ENCODE measurements around the gene BTBD2. TPM values are rescaled to one million over a fixed set of nuclear protein-coding genes. Genes with fewer than 3 reads are reported as not detected.

Gene BTBD2
- total RNA-seq, 5 donors from 2014 or later (not counting 1 experiment from before 2014, with no cell fraction given) = 52.2 to 79.8 (median 73.6) TPM

DNA sequence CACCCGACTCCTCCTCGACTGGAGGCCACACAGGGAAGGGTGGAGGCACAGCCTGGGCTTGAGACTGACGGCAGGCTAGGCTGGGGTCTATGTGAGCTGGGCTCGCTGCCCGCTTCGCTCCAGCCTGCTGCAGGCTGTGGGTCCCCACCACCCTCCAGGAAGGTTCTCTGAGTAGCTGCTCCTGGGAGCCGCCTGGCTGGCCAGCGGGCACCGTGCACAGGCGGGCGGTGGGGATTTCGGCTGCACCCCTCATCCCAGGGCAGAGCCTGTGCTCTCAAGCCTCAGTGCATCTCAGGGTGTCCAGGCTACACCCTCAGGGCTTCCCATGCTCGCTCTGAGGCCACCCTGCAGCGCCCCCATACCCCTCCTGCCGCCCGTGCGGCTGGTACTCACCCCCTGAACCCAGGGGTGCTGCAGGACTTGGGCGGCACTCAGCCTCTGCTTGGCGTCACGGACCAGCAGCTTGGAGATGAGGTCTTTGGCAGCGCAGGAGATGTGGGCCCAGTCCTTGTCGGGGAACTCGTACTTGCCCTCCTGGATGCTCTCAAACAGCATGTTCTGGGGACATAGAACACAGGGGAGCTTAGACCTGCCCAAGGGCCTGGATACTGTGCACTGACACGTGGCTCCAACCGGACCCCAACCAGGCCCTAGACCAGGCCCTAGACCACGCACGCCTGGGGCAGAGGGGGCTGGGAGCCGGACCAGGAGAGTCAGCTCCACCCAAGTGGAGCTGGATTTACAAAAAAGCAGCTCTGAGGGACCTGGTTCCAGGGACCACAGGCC is 25.3 kb upstream of the BTBD2 start:
- Mint-ChIP-seq H3K4me1 (peaks cover 6 to 32% (median 27%) of the 10 kb centered on the region in 3 donors), H3K27ac (peak overlapping the region in 1 of 2 donors; percentile 43), H3K9me3 (no peaks in the 10 kb centered on the region), H3K4me3 (peak overlapping the region in 1 of 3 donors; percentile 65), H3K36me3 (peaks cover 7% of the 10 kb centered on the region), H3K27me3 (no peaks in the 10 kb centered on the region)
- CTCF ChIA-PET = no interaction called here
- Histone ChIP-seq H3K4me1 (ENCODE audit: control insufficient read depth in 1 of 2, extremely low read depth in 1 of 2, insufficient read depth in 2 of 2, low read length in 2 of 2) (peaks cover 25 to 55% of the 10 kb centered on the region in 2 experiments), H3K9me3 (no peaks in the 10 kb centered on the region), H3K36me3 (ENCODE audit: control insufficient read depth in 2 of 2, extremely low read depth in 1 of 2, insufficient read depth in 1 of 2, low read length in 1 of 2) (peaks cover 22 to 71% of the 10 kb centered on the region in 2 donors), H3K4me3 (ENCODE audit: control insufficient read depth in 1 of 2, extremely low read depth in 1 of 2, low read length in 1 of 2) (peak overlapping the region in 1 of 2 donors; percentile 50), H3K27me3 (replicated peaks in 1 of 2; ENCODE audit: control insufficient read depth in 2 of 2, extremely low read depth in 1 of 2, insufficient read depth in 2 of 2, low read length in 1 of 2) (no peaks in the 10 kb centered on the region), H3K27ac (ENCODE audit: low read length) (peak overlapping the region; percentile 96)
- POLR2A ChIA-PET = interaction anchor here in 1 of 2 donors (0.5 kb wide), 1 partner anchor 117 kb away, joined by 3 read pairs; no protein-coding TSS in a partner anchor
- ATAC-seq (replicated peaks in 1 of 4) (no peak), DNase-seq (no peak)
- 93% methylated on average over 24 of the region's 28 CpGs for WGBS (ENCODE audit: insufficient coverage)

DNA sequence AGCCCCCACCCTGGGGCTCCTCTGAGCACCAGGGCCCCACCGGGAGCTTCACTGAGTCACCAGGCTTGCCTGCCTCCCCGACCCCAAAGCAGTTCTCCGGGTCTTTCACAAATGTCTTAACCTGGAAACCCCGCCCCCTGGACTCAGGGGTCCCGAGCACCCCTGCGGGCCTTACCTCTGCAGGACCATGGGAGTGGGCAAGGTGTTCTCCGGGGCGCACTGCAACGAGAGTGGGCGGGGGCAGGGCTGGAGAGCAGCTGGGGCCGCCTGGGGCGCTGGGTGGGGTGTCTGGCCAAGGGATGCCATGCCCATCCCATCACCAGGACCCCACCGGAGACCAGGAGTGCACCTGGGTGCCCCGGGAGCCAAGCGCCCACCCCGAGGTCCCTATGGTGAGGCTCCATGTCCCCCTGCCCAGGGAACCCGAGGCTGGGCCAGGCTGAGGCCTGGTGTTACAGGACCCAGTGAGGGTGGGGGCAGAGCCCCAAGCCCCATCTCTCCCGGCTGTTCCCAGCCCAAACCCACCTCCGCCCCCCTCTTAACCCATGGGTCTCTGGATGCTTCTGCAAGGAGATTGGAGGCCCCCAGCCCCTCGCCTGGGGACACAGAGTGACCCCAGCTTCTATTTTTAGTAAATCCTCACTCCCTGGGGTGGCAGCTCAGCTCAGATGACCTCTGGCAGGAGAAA is 24.6 kb upstream of the BTBD2 start:
- peaks cover 7% of the 10 kb centered on the region for H3K36me3 Mint-ChIP-seq
- peaks cover 10 to 35% (median 29%) of the 10 kb centered on the region in 3 donors for H3K4me1 Mint-ChIP-seq
- no peaks in the 10 kb centered on the region for H3K9me3 Mint-ChIP-seq
- POLR2A ChIA-PET = interaction anchor here in 1 of 2 donors (0.5 kb wide), 1 partner anchor 118 kb away, joined by 3 read pairs; no protein-coding TSS in a partner anchor
- no peak overlapping the region for H3K27ac Mint-ChIP-seq
- H3K4me3 ChIP-seq (ENCODE audit: control insufficient read depth in 1 of 2, extremely low read depth in 1 of 2, low read length in 1 of 2) = no peak overlapping the region
- ATAC-seq (replicated peaks in 1 of 4) (no peak), DNase-seq (no peak)
- no peaks in the 10 kb centered on the region for H3K27me3 ChIP-seq (replicated peaks in 1 of 2; ENCODE audit: control insufficient read depth in 2 of 2, extremely low read depth in 1 of 2, insufficient read depth in 2 of 2, low read length in 1 of 2)
- peak overlapping the region; percentile 96 for H3K27ac ChIP-seq (ENCODE audit: low read length)
- H3K27me3 Mint-ChIP-seq = no peaks in the 10 kb centered on the region
- peaks cover 15 to 63% of the 10 kb centered on the region in 2 donors for H3K36me3 ChIP-seq (ENCODE audit: control insufficient read depth in 2 of 2, extremely low read depth in 1 of 2, insufficient read depth in 1 of 2, low read length in 1 of 2)
- no peaks in the 10 kb centered on the region for H3K9me3 ChIP-seq
- H3K4me1 ChIP-seq (ENCODE audit: control insufficient read depth in 1 of 2, extremely low read depth in 1 of 2, insufficient read depth in 2 of 2, low read length in 2 of 2) = peaks cover 21 to 52% of the 10 kb centered on the region in 2 experiments
- CTCF ChIA-PET = no interaction called here
- WGBS (ENCODE audit: insufficient coverage) = 92% methylated on average over 15 of the region's 20 CpGs
- no peak overlapping the region for H3K4me3 Mint-ChIP-seq

DNA sequence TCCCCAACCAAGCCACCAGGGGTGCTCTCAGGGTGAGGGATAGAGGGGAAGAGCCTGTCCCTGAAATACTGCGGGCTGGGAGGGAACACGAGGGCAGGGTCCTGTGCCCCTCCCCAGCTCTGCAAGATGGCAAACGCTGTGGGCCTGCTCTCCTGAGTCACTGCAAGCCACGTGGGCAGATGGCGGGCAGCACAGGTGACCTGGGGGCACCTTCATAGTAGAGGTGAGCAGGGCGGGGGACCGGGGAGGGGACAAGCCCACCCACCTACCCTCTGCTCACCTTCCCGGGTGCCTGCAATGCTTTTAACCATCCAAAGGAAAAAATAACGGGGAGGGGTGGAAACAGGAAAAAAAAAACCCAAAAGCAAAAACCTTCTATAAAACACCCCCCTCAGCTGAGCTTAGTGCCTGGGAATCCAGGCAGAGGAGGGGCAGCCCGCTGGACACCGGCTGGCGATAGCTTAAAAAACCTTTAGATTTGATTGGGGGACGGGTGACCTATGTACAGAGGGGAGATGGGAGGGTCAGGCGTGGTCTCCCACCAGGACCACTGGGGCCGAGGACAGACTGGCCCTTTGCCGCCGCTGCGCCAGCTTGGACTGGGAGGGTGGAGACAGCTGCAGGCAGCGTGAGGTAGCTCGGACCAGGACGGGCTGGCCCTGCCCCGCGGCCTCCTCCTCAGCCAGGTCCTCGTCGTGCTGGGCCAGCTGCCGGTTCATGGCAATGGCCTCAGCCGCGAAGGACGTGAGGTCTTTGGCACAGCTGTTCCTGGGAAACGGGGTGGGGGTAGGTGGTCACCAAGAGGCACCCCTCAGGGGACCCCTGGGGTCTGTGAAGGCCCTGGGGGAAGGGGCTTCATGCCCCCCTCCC is 23.8 kb upstream of the BTBD2 start:
- H3K27ac Mint-ChIP-seq = no peak overlapping the region

DNA sequence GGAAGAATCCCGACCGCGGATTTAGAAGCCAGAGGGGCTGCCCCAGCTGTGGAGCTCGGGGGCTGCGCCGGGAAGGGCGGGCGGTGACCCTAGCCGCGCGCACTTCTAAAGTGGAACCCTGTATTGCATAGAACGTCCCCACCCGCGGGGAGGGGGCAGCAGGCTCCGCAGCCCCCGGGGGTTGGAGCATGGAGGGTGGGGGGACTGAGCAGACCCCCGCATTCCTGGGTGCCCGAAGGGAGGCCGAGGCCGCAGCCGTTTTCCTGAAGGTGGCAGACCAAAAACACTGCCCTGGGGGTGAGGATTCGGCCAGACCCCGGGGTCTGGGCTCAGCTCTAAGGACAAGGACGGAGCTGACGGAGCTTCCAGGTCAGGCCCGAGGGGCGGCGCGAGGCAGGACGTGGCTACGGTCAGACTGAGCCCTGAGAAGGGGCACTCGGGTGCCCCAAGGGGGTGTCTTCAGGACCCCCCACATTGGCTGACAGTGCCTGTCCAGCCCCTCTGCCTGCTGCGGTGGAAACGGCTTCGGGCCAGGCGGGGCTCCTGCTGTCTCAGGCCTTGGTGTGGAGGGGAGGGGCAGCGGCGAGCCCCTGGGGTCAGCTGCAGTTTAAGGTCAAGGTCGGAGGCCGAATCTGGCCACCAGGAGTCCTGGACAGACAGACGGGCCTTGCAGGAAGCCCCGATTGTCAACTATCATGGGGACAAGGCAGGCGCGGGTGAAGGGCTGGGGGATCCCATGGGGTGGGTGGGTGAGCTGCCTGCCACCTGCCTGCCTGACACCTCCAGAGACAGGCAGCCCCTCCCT is 23.0 kb upstream of the BTBD2 start:
- Mint-ChIP-seq H3K27ac (no peak overlapping the region), H3K9me3 (no peaks in the 10 kb centered on the region), H3K36me3 (peaks cover 6% of the 10 kb centered on the region), H3K4me3 (no peak overlapping the region), H3K27me3 (no peaks in the 10 kb centered on the region), H3K4me1 (peaks cover 13 to 34% (median 22%) of the 10 kb centered on the region in 3 donors)
- DNase-seq = peak in 1 of 35 experiments; percentile 6
- 90% methylated on average over 33 of the region's 44 CpGs for WGBS (ENCODE audit: insufficient coverage)
- Histone ChIP-seq H3K9me3 (no peaks in the 10 kb centered on the region), H3K4me3 (ENCODE audit: control insufficient read depth in 1 of 2, extremely low read depth in 1 of 2, low read length in 1 of 2) (no peak overlapping the region), H3K36me3 (ENCODE audit: control insufficient read depth in 2 of 2, extremely low read depth in 1 of 2, insufficient read depth in 1 of 2, low read length in 1 of 2) (peaks cover 12 to 51% of the 10 kb centered on the region in 2 donors), H3K4me1 (ENCODE audit: control insufficient read depth in 1 of 2, extremely low read depth in 1 of 2, insufficient read depth in 2 of 2, low read length in 2 of 2) (peaks cover 21 to 52% of the 10 kb centered on the region in 2 experiments), H3K27ac (ENCODE audit: low read length) (no peak overlapping the region), H3K27me3 (replicated peaks in 1 of 2; ENCODE audit: control insufficient read depth in 2 of 2, extremely low read depth in 1 of 2, insufficient read depth in 2 of 2, low read length in 1 of 2) (no peaks in the 10 kb centered on the region)
- ATAC-seq (replicated peaks in 1 of 4) = no peak
- ChIA-PET CTCF (no interaction called here), POLR2A (no interaction called here)

More for the DNA sequence above, 23.8 kb upstream of the BTBD2 start:
- Histone ChIP-seq H3K9me3 (no peaks in the 10 kb centered on the region), H3K4me3 (ENCODE audit: control insufficient read depth in 1 of 2, extremely low read depth in 1 of 2, low read length in 1 of 2) (no peak overlapping the region), H3K4me1 (ENCODE audit: control insufficient read depth in 1 of 2, extremely low read depth in 1 of 2, insufficient read depth in 2 of 2, low read length in 2 of 2) (peaks cover 17 to 52% of the 10 kb centered on the region in 2 experiments), H3K36me3 (ENCODE audit: control insufficient read depth in 2 of 2, extremely low read depth in 1 of 2, insufficient read depth in 1 of 2, low read length in 1 of 2) (peaks cover 12 to 55% of the 10 kb centered on the region in 2 donors), H3K27me3 (replicated peaks in 1 of 2; ENCODE audit: control insufficient read depth in 2 of 2, extremely low read depth in 1 of 2, insufficient read depth in 2 of 2, low read length in 1 of 2) (no peaks in the 10 kb centered on the region), H3K27ac (ENCODE audit: low read length) (no peak overlapping the region)
- WGBS (ENCODE audit: insufficient coverage) = 94% methylated on average over 19 of the region's 30 CpGs
- POLR2A ChIA-PET = no interaction called here
- H3K36me3 Mint-ChIP-seq = peaks cover 7% of the 10 kb centered on the region
- H3K4me3 Mint-ChIP-seq = peak overlapping the region in 1 of 3 donors; percentile 46
- no peaks in the 10 kb centered on the region for H3K27me3 Mint-ChIP-seq
- CTCF ChIA-PET = no interaction called here
- no peaks in the 10 kb centered on the region for H3K9me3 Mint-ChIP-seq
- DNase-seq (no peak), ATAC-seq (replicated peaks in 1 of 4) (no peak)
- H3K4me1 Mint-ChIP-seq = peaks cover 16 to 37% (median 28%) of the 10 kb centered on the region in 3 donors

DNA sequence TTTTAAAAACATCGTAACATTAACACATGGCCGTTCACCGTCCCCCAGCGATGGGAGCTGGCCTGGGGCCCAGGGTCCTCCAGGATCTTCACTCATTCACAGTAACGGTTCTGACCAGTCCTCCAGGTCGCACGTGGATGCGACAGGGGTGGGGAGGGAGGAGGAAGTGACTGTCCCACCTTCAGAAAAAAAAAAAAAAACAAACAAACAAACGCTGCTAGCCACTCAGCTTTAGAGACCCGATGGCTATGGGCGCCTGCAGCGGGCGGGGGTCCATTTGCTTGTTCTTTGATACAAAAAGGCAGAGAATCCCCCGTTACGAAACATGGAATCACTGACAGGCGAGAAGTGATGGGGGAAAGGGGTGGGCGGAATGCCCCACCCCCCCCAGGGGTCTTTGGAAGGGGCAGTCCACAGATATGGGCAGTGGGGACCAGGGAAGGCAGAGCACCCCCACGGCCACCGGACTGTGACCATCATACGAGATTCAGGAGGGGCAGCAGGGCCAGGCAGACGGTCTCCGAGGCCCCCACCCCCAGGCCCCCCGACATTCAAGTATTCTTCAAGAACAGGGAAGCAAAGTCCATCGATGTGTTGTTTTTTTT is 22.2 kb upstream of the BTBD2 start:
- no peak for ATAC-seq (replicated peaks in 1 of 4)
- no peak overlapping the region for H3K4me3 ChIP-seq (ENCODE audit: control insufficient read depth in 1 of 2, extremely low read depth in 1 of 2, low read length in 1 of 2)
- no peaks in the 10 kb centered on the region for H3K27me3 ChIP-seq (replicated peaks in 1 of 2; ENCODE audit: control insufficient read depth in 2 of 2, extremely low read depth in 1 of 2, insufficient read depth in 2 of 2, low read length in 1 of 2)
- peak in 1 of 35 experiments; percentile 7 for DNase-seq
- Mint-ChIP-seq H3K36me3 (peaks cover 4% of the 10 kb centered on the region), H3K4me1 (peaks cover 17 to 32% (median 19%) of the 10 kb centered on the region in 3 donors), H3K9me3 (no peaks in the 10 kb centered on the region), H3K4me3 (no peak overlapping the region), H3K27me3 (no peaks in the 10 kb centered on the region), H3K27ac (no peak overlapping the region)
- H3K36me3 ChIP-seq (ENCODE audit: control insufficient read depth in 2 of 2, extremely low read depth in 1 of 2, insufficient read depth in 1 of 2, low read length in 1 of 2) = peaks cover 12 to 44% of the 10 kb centered on the region in 2 donors
- POLR2A ChIA-PET = interaction anchor here (0.6 kb wide), 3 partner anchors 40 to 53 kb away, joined by 3 to 7 read pairs (median 5); no protein-coding TSS in a partner anchor
- H3K27ac ChIP-seq (ENCODE audit: low read length) = no peak overlapping the region
- H3K4me1 ChIP-seq (ENCODE audit: control insufficient read depth in 1 of 2, extremely low read depth in 1 of 2, insufficient read depth in 2 of 2, low read length in 2 of 2) = peaks cover 22 to 52% of the 10 kb centered on the region in 2 experiments
- H3K9me3 ChIP-seq = no peaks in the 10 kb centered on the region
- CTCF ChIA-PET = no interaction called here
- WGBS (ENCODE audit: insufficient coverage) = 96% methylated on average over 9 of the region's 24 CpGs

All from T-cell (primary cell).